Breast epithelium (tissue), 3 donors: ENCODE measurements around the gene ERMP1.

ENCODE experiments used
- POLR2AphosphoS5 ChIP-seq, 3 donors: sonication (generic); formaldehyde crosslinking; IDR thresholded peaks; one replicate each; pipeline ENCODE4 v1.6.1; 2017; ENCODE audit warnings: antibody characterized with exemption in 3 of 3
- TF ChIP-seq, protein P1 (sequence below), 3 donors: fragments of 450-650 bp; IDR thresholded peaks; one replicate each; pipeline ENCODE4 v1.5.1; 2016 to 2017; ENCODE audit warnings: antibody characterized with exemption in 3 of 3, mild to moderate bottlenecking in 3 of 3, moderate library complexity in 3 of 3

DNA sequence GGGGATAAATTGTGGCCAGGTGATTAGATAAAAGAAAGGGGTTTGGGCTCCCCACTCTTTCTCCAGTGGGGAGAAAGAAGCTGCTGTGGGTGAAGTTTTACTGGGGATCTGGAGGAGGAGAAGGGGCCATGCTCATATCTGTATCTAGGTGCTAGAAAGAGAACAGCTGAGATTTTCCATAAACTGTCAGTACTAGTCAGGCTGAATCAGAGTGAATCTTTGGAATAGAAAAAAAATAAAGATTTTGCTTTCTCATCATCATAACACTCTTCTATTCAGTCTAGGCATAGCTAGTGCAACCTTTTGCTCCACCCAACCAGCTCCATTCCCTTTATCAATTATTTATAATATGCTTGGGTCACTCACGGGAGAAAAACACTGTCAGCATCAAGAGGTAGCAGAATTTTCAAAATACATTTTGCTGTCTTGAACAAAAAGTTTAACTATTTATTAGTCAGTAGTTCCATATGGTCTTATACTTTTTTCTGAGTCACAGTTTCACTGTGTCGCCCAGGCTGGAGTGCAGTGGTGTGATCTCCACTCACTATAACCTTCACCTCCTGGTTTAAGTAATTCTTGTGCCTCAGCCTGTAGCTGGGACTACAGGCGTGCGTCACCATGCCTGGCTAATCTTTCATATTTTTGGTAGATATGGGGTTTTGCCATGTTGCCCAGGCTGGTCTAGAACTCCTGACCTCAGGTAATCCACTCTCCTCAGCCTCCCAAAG lies 21.3 kb upstream of the ERMP1 start:
- TF ChIP-seq, protein P1, sequence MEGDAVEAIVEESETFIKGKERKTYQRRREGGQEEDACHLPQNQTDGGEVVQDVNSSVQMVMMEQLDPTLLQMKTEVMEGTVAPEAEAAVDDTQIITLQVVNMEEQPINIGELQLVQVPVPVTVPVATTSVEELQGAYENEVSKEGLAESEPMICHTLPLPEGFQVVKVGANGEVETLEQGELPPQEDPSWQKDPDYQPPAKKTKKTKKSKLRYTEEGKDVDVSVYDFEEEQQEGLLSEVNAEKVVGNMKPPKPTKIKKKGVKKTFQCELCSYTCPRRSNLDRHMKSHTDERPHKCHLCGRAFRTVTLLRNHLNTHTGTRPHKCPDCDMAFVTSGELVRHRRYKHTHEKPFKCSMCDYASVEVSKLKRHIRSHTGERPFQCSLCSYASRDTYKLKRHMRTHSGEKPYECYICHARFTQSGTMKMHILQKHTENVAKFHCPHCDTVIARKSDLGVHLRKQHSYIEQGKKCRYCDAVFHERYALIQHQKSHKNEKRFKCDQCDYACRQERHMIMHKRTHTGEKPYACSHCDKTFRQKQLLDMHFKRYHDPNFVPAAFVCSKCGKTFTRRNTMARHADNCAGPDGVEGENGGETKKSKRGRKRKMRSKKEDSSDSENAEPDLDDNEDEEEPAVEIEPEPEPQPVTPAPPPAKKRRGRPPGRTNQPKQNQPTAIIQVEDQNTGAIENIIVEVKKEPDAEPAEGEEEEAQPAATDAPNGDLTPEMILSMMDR (IDR thresholded peaks at IDR 0.05) = no peak
- no peak for TF ChIP-seq POLR2AphosphoS5 (IDR thresholded peaks at IDR 0.05)
